GM23338 (cell line): ENCODE data around the gene TGFBI. TPM values are rescaled to one million over a fixed set of nuclear protein-coding genes. Genes with fewer than 3 reads are reported as not detected.
"Not testable (repeated sequence)": the region's sequence is repeated elsewhere in the genome, so short reads cannot be mapped to it uniquely, and the experiment has no call there.

ENCODE experiments used
- ATAC-seq: fragments of 200-7000 bp; cut with Tn5 transposase; 3 replicates; pipeline ENCODE4 v1.9.1; 2020
- DNase-seq: peaks from one replicate; pipeline ENCODE4 v3.0.0-alpha.2; 2015; ENCODE audit warnings: low spot score
- H2AFZ ChIP-seq: fragments of 200-600 bp; sonication (generic); 2 replicates; pipeline ENCODE4 v1.8.0; 2016; ENCODE audit warnings: antibody characterized with exemption, mild to moderate bottlenecking, moderate library complexity
- H3F3A ChIP-seq: fragments of 200-600 bp; sonication (generic); replicated peaks from 2 replicates; pipeline ENCODE4 v1.8.0; 2017; ENCODE audit warnings: antibody characterized with exemption, mixed run types, low read depth
- H3K27ac ChIP-seq: fragments of 200-600 bp; sonication (generic); 2 replicates; pipeline ENCODE4 v1.6.1; 2016; ENCODE audit warnings: low read depth
- H3K27me3 ChIP-seq: fragments of 200-600 bp; sonication (generic); 2 replicates; pipeline ENCODE4 v1.8.0; 2016; ENCODE audit warnings: mild to moderate bottlenecking, mixed run types, moderate library complexity; ENCODE audit not compliant: insufficient read depth
- H3K36me3 ChIP-seq: fragments of 200-600 bp; sonication (generic); 2 replicates; pipeline ENCODE4 v1.8.0; 2016; ENCODE audit warnings: mild to moderate bottlenecking; ENCODE audit not compliant: insufficient read depth
- H3K4me1 ChIP-seq: fragments of 200-600 bp; sonication (generic); 2 replicates; pipeline ENCODE4 v1.8.0; 2016; ENCODE audit warnings: mild to moderate bottlenecking, moderate library complexity; ENCODE audit not compliant: insufficient read depth
- H3K4me2 ChIP-seq: fragments of 200-600 bp; sonication (generic); 2 replicates; pipeline ENCODE4 v1.7.1; 2017; ENCODE audit warnings: mixed run types
- H3K4me3 ChIP-seq: fragments of 200-600 bp; sonication (generic); 2 replicates; pipeline ENCODE4 v1.6.1; 2016; ENCODE audit warnings: mixed run types
- H3K79me2 ChIP-seq: fragments of 200-600 bp; sonication (generic); replicated peaks from 2 replicates; pipeline ENCODE4 v1.8.0; 2017; ENCODE audit warnings: mild to moderate bottlenecking; ENCODE audit not compliant: insufficient read depth
- H3K9me2 ChIP-seq: fragments of 200-600 bp; sonication (generic); 2 replicates; pipeline ENCODE4 v1.8.0; 2017; ENCODE audit not compliant: insufficient read depth
- H4K20me1 ChIP-seq: fragments of 200-600 bp; sonication (generic); replicated peaks from 2 replicates; pipeline ENCODE4 v1.8.0; 2017; ENCODE audit warnings: mild to moderate bottlenecking; ENCODE audit not compliant: insufficient read depth
- H3K27ac Mint-ChIP-seq: 2 replicates; pipeline ENCODE4 v1.8.0; 2020; ENCODE audit warnings: inconsistent platforms, mild to moderate bottlenecking, moderate library complexity, mixed read lengths
- H3K27me3 Mint-ChIP-seq: 3 replicates; pipeline ENCODE4 v1.8.0; 2022; ENCODE audit warnings: low read depth, mild to moderate bottlenecking, moderate library complexity, mixed read lengths, inconsistent platforms; ENCODE audit not compliant: insufficient read depth, poor library complexity
- H3K36me3 Mint-ChIP-seq: 3 replicates; pipeline ENCODE4 v1.8.0; 2021; ENCODE audit warnings: low read depth, mild to moderate bottlenecking, inconsistent platforms, moderate library complexity, mixed read lengths
- H3K4me1 Mint-ChIP-seq: 3 replicates; pipeline ENCODE4 v1.8.0; 2020; ENCODE audit warnings: mild to moderate bottlenecking, inconsistent platforms, mixed read lengths
- H3K4me3 Mint-ChIP-seq: 3 replicates; pipeline ENCODE4 v1.8.0; 2021; ENCODE audit warnings: moderate library complexity, mild to moderate bottlenecking, inconsistent platforms, mixed read lengths
- H3K9me3 Mint-ChIP-seq: 3 replicates; pipeline ENCODE4 v1.8.0; 2020; ENCODE audit warnings: moderate library complexity, mild to moderate bottlenecking, inconsistent platforms, mixed read lengths
- JUNB ChIP-seq: IDR thresholded peaks from one replicate; pipeline ENCODE4 v1.6.1; 2016; ENCODE audit warnings: antibody characterized with exemption; ENCODE audit not compliant: unreplicated experiment
- STAT1 ChIP-seq: IDR thresholded peaks from one replicate; pipeline ENCODE4 v1.6.1; 2016; ENCODE audit warnings: antibody characterized with exemption; ENCODE audit not compliant: unreplicated experiment
- ZNF331 ChIP-seq: fragments of 250-450 bp; sonication (Bioruptor Pico); IDR thresholded peaks from 2 replicates; pipeline ENCODE4 v1.5.0; 2020; ENCODE audit warnings: low read depth, mild to moderate bottlenecking, moderate library complexity
- ZNF462 ChIP-seq: fragments of 250-450 bp; sonication (Bioruptor Pico); IDR thresholded peaks from 2 replicates; pipeline ENCODE4 v1.5.0; 2020; ENCODE audit warnings: mild to moderate bottlenecking, moderate library complexity
- polyA plus RNA-seq: library from polyadenylated mRNA; unstranded; fragments of >200 nt; fragmentation: Nextera tagmentation; extraction: Ambion mirVana; gene quantifications from 2 replicates; pipeline ENCODE4 v1.2.1, GENCODE V29; 2016
- total RNA-seq: library from RNA; depleted of rRNA; stranded (reverse); fragments of >200 nt; shearing (Covaris generic); gene quantifications from 2 replicates; pipeline ENCODE4 v1.2.3, GENCODE V29; 2014
- TF ChIP-seq, protein P1 (sequence below): IDR thresholded peaks from one replicate; pipeline ENCODE4 v1.6.1; 2018; ENCODE audit warnings: antibody characterized with exemption; ENCODE audit not compliant: unreplicated experiment
- TF ChIP-seq, protein P2 (sequence below), 2 experiments: fragments of 200-600 bp in 1 of 2; sonication (generic) in 1 of 2; conservative IDR thresholded peaks; 2 replicates each; pipeline versions ENCODE4 v1.5.1 to v1.6.1; 2016 to 2017; ENCODE audit warnings: antibody characterized with exemption in 2 of 2, low read depth in 2 of 2, mild to moderate bottlenecking in 2 of 2, moderate library complexity in 1 of 2
- TF ChIP-seq, protein P3 (sequence below): IDR thresholded peaks from 2 replicates; pipeline ENCODE4 v1.6.1; 2016; ENCODE audit warnings: antibody characterized with exemption

TGFBI gene
- total and polyA plus RNA-seq, 2 experiments from 2014 or later, result 8.9 to 9.4 TPM

- no peak for TF ChIP-seq ZNF462 (CRISPR knock-in tag)
- TF ChIP-seq STAT1, result no peak
Measured at GRCh38 chr5:136043968-136044610, 15.3 kb downstream of the TGFBI start (continued).

GRCh38 chr5:136045026-136045425 is 16.2 kb downstream of the TGFBI start:
- not testable (repeated sequence) for H3K27ac Mint-ChIP-seq, H3K27ac ChIP-seq, H3K9me2 ChIP-seq, H3K4me1 ChIP-seq, H2AFZ ChIP-seq, H3K4me2 ChIP-seq, H3K9me3 Mint-ChIP-seq, H3K4me3 ChIP-seq, DNase-seq, H3K36me3 Mint-ChIP-seq, H3K79me2 ChIP-seq, ATAC-seq, H3F3A ChIP-seq, H3K27me3 ChIP-seq, H3K27me3 Mint-ChIP-seq, H3K36me3 ChIP-seq, H4K20me1 ChIP-seq, H3K4me3 Mint-ChIP-seq
- peaks cover 11% of the 10 kb centered on the region for H3K4me1 Mint-ChIP-seq

DNA sequence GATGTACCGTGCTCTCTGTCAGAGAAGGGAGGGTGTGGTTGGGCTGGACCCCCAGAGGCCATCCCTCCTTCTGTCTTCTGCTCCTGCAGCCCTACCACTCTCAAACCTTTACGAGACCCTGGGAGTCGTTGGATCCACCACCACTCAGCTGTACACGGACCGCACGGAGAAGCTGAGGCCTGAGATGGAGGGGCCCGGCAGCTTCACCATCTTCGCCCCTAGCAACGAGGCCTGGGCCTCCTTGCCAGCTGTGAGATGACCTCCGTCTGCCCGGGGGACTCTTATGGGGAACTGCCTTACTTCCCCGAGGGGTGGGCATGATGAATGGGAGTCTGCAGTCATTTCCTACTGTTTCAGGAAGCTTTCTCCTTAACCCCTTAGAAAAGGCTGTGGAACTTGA is 17.5 kb downstream of the TGFBI start:
- Histone ChIP-seq H3K36me3 (no peaks in the 10 kb centered on the region), H2AFZ (no peak overlapping the region), H3K4me2 (no peak overlapping the region), H4K20me1 (no peaks in the 10 kb centered on the region), H3K9me2 (no peaks in the 10 kb centered on the region), H3K4me1 (no peaks in the 10 kb centered on the region), H3K4me3 (no peak overlapping the region), H3F3A (no peaks in the 10 kb centered on the region), H3K79me2 (no peaks in the 10 kb centered on the region), H3K27ac (no peak overlapping the region), H3K27me3 (no peaks in the 10 kb centered on the region)
- Mint-ChIP-seq H3K27ac (no peak overlapping the region), H3K9me3 (no peaks in the 10 kb centered on the region), H3K36me3 (no peaks in the 10 kb centered on the region; the same call in 2 of the 3 replicates), H3K27me3 (peaks cover 7% of the 10 kb centered on the region), H3K4me3 (no peak overlapping the region), H3K4me1 (peaks cover 11% of the 10 kb centered on the region)
- ATAC-seq (no peak), DNase-seq (no peak)
- TF ChIP-seq, protein P1, sequence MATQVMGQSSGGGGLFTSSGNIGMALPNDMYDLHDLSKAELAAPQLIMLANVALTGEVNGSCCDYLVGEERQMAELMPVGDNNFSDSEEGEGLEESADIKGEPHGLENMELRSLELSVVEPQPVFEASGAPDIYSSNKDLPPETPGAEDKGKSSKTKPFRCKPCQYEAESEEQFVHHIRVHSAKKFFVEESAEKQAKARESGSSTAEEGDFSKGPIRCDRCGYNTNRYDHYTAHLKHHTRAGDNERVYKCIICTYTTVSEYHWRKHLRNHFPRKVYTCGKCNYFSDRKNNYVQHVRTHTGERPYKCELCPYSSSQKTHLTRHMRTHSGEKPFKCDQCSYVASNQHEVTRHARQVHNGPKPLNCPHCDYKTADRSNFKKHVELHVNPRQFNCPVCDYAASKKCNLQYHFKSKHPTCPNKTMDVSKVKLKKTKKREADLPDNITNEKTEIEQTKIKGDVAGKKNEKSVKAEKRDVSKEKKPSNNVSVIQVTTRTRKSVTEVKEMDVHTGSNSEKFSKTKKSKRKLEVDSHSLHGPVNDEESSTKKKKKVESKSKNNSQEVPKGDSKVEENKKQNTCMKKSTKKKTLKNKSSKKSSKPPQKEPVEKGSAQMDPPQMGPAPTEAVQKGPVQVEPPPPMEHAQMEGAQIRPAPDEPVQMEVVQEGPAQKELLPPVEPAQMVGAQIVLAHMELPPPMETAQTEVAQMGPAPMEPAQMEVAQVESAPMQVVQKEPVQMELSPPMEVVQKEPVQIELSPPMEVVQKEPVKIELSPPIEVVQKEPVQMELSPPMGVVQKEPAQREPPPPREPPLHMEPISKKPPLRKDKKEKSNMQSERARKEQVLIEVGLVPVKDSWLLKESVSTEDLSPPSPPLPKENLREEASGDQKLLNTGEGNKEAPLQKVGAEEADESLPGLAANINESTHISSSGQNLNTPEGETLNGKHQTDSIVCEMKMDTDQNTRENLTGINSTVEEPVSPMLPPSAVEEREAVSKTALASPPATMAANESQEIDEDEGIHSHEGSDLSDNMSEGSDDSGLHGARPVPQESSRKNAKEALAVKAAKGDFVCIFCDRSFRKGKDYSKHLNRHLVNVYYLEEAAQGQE, result no peak
- TF ChIP-seq, protein P2, sequence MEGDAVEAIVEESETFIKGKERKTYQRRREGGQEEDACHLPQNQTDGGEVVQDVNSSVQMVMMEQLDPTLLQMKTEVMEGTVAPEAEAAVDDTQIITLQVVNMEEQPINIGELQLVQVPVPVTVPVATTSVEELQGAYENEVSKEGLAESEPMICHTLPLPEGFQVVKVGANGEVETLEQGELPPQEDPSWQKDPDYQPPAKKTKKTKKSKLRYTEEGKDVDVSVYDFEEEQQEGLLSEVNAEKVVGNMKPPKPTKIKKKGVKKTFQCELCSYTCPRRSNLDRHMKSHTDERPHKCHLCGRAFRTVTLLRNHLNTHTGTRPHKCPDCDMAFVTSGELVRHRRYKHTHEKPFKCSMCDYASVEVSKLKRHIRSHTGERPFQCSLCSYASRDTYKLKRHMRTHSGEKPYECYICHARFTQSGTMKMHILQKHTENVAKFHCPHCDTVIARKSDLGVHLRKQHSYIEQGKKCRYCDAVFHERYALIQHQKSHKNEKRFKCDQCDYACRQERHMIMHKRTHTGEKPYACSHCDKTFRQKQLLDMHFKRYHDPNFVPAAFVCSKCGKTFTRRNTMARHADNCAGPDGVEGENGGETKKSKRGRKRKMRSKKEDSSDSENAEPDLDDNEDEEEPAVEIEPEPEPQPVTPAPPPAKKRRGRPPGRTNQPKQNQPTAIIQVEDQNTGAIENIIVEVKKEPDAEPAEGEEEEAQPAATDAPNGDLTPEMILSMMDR (conservative IDR thresholded peaks at IDR 0.05; ENCODE audit: low read depth in 2 of 2), result no peak
- TF ChIP-seq, protein P3, sequence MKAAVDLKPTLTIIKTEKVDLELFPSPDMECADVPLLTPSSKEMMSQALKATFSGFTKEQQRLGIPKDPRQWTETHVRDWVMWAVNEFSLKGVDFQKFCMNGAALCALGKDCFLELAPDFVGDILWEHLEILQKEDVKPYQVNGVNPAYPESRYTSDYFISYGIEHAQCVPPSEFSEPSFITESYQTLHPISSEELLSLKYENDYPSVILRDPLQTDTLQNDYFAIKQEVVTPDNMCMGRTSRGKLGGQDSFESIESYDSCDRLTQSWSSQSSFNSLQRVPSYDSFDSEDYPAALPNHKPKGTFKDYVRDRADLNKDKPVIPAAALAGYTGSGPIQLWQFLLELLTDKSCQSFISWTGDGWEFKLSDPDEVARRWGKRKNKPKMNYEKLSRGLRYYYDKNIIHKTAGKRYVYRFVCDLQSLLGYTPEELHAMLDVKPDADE, result no peak
- no peak for TF ChIP-seq ZNF331 (CRISPR knock-in tag)
- TF ChIP-seq JUNB, result no peak
